Naive B cell (primary cell): ENCODE measurements around the gene SRGAP3. TPM values are rescaled to one million over a fixed set of nuclear protein-coding genes. Genes with fewer than 3 reads are reported as not detected.

Experiments
- ATAC-seq, 2 donors: fragments of 150-1000 bp; cut with Tn5 transposase; 2 replicates each; pipeline ENCODE4 v1.10.0; 2021; ENCODE audit warnings: low read depth in 2 of 2, mild to moderate bottlenecking in 2 of 2, moderate library complexity in 2 of 2
- DNase-seq: peaks from one replicate; pipeline ENCODE4 v3.0.0; 2022
- H3K27ac Mint-ChIP-seq, 6 donors: one replicate each; pipeline ENCODE4 v1.8.0; 2020 to 2022; ENCODE audit warnings: mild to moderate bottlenecking in 6 of 6, mixed read lengths in 6 of 6, moderate library complexity in 5 of 6, inconsistent platforms in 2 of 6
- H3K27me3 Mint-ChIP-seq, 3 donors: one replicate each; pipeline ENCODE4 v1.8.0; 2021 to 2022; ENCODE audit warnings: mixed read lengths in 3 of 3, mild to moderate bottlenecking in 1 of 3
- H3K36me3 Mint-ChIP-seq, 2 donors: one replicate each; pipeline ENCODE4 v1.8.0; 2020 to 2022; ENCODE audit warnings: mixed read lengths in 2 of 2, inconsistent platforms in 1 of 2, mild to moderate bottlenecking in 1 of 2
- H3K4me1 Mint-ChIP-seq, 3 donors: one replicate each; pipeline ENCODE4 v1.8.0; 2020 to 2022; ENCODE audit warnings: mixed read lengths in 3 of 3, inconsistent platforms in 1 of 3, mild to moderate bottlenecking in 1 of 3, moderate library complexity in 1 of 3
- H3K4me3 Mint-ChIP-seq, 8 donors: one replicate each; pipeline ENCODE4 v1.8.0; 2020 to 2022; ENCODE audit warnings: mild to moderate bottlenecking in 8 of 8, mixed read lengths in 8 of 8, moderate library complexity in 8 of 8, inconsistent platforms in 2 of 8
- H3K9me3 Mint-ChIP-seq, 7 donors: one replicate each; pipeline ENCODE4 v1.8.0; 2020 to 2022; ENCODE audit warnings: mixed read lengths in 7 of 7, mild to moderate bottlenecking in 5 of 7, inconsistent platforms in 2 of 7, moderate library complexity in 1 of 7
- polyA plus RNA-seq, 6 donors: library from polyadenylated mRNA; unstranded; fragments of 300-500 nt; fragmentation: Illumina TruSeq; gene quantifications; one replicate each; pipeline ENCODE4 v1.2.3, GENCODE V29; 2021; ENCODE audit warnings: low read depth in 6 of 6

The SRGAP3 gene
- polyA plus RNA-seq, 6 donors from 2014 or later: 0.36 to 2.4 (median 0.87) TPM; not detected in 1

DNA sequence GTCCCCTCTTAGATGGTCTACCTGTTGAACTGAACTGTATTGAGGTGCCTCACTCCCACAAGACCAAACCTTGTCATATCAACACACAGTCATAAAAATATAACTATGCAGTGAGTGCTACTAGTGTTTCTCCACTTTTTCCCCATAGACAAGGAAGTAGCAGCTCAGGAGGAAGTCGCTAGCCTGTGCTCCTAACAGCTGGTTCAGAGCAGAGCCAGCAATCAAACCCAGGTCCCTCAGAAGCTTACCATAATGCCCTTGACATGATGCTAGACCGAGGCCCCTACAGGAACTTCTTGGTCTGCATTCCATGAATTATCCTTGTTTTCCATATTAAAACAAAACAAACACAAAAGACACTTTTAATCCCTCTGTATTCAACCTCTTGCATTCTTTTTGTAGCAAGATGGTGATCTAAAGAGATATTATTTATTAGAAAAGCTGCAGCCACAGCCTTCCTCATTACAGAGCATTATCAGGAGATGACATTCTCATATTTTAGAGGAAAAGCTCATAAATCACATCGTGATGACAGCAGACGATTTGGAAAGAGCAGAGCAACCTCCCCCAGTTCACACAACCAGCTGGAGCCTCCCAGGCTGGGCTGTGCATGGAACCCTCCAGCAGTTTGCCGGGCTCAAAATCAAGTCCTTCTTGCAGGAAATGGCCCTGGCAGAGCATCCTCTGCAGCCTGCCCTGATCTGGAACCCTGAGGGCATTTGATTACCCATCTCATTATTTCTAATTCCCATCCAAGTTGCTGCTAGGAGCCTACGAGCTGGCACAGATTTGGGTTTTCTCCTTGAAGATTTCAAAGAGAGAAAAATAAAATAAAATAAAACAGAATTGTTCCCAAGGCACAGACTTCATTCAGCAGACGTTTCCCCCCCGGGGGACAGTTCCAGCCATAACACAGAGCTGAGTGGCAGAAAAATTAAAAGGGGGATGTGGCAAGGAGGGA lies 118.8 kb downstream of the SRGAP3 start:
- ATAC-seq (no peak), DNase-seq (no peak)
- no peaks in the 10 kb centered on the region for H3K4me1 Mint-ChIP-seq
- H3K27ac Mint-ChIP-seq: no peak overlapping the region
- H3K36me3 Mint-ChIP-seq: no peaks in the 10 kb centered on the region
- no peak overlapping the region for H3K4me3 Mint-ChIP-seq
- H3K9me3 Mint-ChIP-seq: peaks cover 0 to 2% (median 0%) of the 10 kb centered on the region in 7 donors
- H3K27me3 Mint-ChIP-seq: peaks cover 13 to 21% (median 14%) of the 10 kb centered on the region in 3 donors

DNA sequence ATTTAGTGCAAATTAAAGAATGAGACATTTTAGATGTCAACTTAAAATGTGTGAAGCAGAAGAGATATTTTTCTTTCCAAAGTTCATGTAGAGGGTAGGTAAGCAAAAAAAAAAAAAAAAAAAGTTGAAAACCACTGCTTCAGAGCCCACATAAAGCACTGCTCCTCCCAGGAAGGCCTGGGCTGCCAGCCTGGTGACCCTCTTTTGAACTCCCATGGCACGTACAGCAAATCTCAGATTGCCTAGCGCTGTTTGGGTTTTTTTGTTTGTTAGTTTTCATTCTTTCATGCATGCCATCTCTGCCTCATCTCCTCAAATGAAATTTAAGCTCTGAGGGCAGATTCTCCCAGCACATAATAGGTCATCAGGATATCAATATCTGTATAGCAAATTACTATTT lies 120.1 kb downstream of the SRGAP3 start:
- Mint-ChIP-seq H3K27me3 (peaks cover 2 to 14% (median 2%) of the 10 kb centered on the region in 3 donors), H3K4me3 (no peak overlapping the region), H3K9me3 (peaks cover 0 to 2% (median 0%) of the 10 kb centered on the region in 7 donors), H3K27ac (no peak overlapping the region), H3K4me1 (no peaks in the 10 kb centered on the region), H3K36me3 (no peaks in the 10 kb centered on the region)
- ATAC-seq (no peak), DNase-seq (no peak)

DNA sequence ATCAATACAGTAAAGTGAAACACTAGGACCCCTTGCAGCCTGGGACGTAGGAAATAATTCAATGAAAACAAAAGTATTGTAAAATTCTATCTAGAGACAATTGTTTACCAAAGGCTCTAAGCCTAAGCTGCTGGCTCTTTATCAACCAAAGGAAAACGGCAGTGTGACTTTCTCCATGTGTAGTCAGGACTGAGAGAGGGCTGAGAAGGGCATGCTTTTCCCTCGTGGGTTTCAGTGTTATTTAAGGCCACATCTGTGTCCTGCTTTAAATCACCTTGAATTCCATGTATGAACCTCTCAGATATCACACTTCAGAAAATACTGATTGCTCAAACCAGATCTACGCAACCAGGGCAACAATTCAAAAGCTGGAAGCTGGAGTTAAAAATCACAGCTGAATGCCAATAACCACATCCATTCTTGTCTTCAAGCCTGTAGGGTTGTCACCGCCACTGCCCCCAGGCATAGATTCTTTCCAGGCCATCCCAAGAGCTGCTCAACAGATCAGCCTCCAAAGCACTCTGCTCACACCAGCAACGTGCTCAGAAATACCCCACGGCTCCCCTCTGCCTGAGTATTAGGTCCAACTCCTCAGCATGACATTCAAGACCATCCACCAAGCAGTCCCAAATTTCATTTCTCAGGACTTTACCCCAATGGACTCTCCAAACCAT lies 124.0 kb downstream of the SRGAP3 start:
- no peak for ATAC-seq
- peak overlapping the region in 2 of 6 donors; percentile 48 to 55 for H3K27ac Mint-ChIP-seq
- H3K4me3 Mint-ChIP-seq: no peak overlapping the region

DNA sequence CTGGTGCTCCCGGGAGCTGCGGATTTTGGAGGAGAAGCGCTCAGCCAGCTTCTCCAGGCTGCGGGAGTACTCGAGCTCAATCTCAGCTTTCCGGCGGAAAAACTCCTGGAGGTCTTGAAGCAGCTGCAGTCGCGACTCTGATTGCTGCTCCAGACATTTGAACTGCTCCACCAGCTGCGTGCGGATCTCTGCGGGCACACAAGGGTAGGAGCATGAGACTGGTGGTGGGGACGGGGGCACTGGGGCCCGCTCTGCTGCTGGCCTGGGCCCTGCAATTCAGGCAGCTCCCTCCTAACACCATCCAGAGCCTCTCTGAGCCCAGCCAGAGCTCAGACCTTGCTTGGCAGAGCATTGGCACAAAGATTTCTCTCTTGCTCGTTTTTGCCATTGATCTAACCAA lies 124.7 kb downstream of the SRGAP3 start:
- Mint-ChIP-seq H3K9me3 (no peaks in the 10 kb centered on the region), H3K27me3 (no peaks in the 10 kb centered on the region), H3K4me1 (no peaks in the 10 kb centered on the region), H3K27ac (no peak overlapping the region), H3K36me3 (no peaks in the 10 kb centered on the region), H3K4me3 (no peak overlapping the region)
- DNase-seq (no peak), ATAC-seq (no peak)

More for the DNA sequence above, 124.0 kb downstream of the SRGAP3 start:
- DNase-seq: no peak
- H3K27me3 Mint-ChIP-seq: no peaks in the 10 kb centered on the region
- no peaks in the 10 kb centered on the region for H3K36me3 Mint-ChIP-seq
- H3K4me1 Mint-ChIP-seq: no peaks in the 10 kb centered on the region
- H3K9me3 Mint-ChIP-seq: no peaks in the 10 kb centered on the region

DNA sequence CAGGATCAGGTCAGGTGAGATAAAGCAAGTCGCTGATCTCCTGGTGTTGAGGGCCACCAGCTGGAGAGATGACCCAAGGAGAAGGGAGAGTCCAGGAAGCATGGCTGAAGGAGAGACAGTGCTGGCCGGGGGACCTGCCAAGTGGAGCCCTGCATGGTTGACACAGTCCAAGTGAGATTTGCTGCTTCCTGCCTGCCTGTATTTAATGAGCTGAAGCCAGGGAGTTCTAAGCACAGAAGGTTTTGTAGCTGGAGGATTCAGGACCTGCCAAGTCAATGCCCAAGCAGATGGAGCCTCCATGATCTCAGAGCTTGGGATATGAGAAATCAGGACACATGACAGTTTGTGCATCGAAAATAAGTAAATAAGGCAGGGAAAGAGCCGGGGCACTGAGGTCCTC lies 125.6 kb downstream of the SRGAP3 start:
- peak overlapping the region in 1 of 6 donors; percentile 76 for H3K27ac Mint-ChIP-seq
- ATAC-seq (no peak), DNase-seq (no peak)
- no peaks in the 10 kb centered on the region for H3K27me3 Mint-ChIP-seq
- no peaks in the 10 kb centered on the region for H3K9me3 Mint-ChIP-seq
- no peaks in the 10 kb centered on the region for H3K4me1 Mint-ChIP-seq
- peak overlapping the region in 1 of 8 donors; percentile 43 for H3K4me3 Mint-ChIP-seq
- no peaks in the 10 kb centered on the region for H3K36me3 Mint-ChIP-seq

DNA sequence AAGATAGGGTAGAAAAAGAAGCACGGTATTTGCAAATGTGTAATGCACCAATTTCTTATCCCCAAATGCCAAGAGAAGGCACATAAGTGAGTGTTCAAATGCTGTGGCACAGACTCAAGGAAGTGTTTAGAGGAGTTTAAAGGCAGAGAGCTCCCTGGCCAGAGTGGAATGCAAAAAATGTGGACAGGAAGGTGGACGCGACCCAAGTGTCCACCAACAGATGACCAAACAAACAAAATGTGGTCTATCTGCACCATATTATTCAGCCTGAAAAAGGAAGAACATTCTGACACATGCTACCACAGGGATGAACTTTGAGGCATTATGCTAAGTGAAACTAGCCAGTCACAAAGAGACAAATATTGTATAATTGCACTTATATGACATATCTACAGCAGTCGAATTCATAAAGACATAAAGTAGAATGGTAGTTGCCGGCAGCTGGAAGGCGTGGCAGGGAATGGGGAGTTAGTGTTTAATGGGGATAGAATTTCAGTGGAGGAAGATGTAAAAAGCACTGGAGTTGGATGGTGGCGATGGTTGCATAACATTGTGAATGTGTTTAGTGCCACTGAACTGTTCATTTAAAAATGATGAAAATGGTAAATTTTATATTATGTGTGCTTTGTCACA lies 126.6 kb downstream of the SRGAP3 start:
- no peaks in the 10 kb centered on the region for H3K4me1 Mint-ChIP-seq
- H3K27me3 Mint-ChIP-seq: no peaks in the 10 kb centered on the region
- no peak overlapping the region for H3K27ac Mint-ChIP-seq
- H3K4me3 Mint-ChIP-seq: no peak overlapping the region
- no peaks in the 10 kb centered on the region for H3K36me3 Mint-ChIP-seq
- no peak for ATAC-seq
- H3K9me3 Mint-ChIP-seq: no peaks in the 10 kb centered on the region
- no peak for DNase-seq

DNA sequence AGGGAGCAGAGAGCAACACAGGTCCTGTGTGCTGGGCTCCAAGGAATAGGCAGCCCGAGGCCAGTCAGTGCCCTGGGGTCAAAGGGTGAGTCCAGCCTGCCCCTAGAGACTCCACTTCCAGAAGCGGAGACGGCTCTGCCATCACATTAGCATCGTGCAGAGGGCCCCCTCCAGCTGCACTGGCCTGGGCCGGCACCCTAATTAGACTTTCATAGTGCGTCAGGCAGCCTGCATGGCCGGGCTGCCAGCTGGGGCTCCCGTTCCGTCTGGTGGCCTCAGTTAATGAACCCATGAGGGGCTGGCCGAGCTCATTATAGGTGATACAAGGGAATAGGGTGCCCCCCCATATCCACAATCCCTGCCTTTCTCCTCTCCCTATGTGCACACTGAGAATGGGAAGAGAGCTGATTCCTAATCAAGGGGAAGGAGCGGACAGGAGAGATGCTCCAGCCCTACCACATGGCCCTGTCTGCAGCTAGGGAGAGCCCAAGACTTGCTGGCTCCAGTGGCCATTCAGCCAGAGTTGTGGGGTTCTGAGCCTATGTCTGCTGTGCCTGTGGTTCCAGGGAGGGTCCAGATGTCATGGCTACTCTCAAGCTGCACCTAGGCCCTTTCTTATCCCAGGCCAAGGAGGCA lies 128.0 kb downstream of the SRGAP3 start:
- Mint-ChIP-seq H3K36me3 (no peaks in the 10 kb centered on the region), H3K27ac (no peak overlapping the region), H3K4me3 (no peak overlapping the region), H3K27me3 (no peaks in the 10 kb centered on the region), H3K9me3 (no peaks in the 10 kb centered on the region), H3K4me1 (no peaks in the 10 kb centered on the region)
- DNase-seq (no peak), ATAC-seq (no peak)

DNA sequence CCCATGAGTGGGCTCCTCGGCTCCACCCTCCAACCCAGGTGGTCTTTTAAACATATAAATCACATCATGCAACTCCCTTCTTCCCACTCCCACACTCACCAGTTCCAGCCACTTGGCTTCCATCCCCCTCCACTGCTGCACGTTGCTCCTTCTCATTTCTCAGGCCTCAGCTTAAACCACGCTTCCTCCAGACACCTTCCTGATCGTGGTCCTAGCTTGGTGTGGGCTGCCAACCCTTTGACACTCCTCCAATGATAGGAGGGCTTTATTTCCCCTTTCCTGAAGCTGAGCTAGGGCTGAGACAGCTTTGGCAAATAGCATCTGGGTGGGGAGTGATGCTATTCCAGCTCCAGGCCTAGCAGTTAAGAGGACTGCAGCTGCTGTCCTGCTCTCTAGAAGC lies 130.1 kb downstream of the SRGAP3 start:
- H3K9me3 Mint-ChIP-seq: no peaks in the 10 kb centered on the region
- DNase-seq: no peak
- no peaks in the 10 kb centered on the region for H3K36me3 Mint-ChIP-seq
- H3K4me3 Mint-ChIP-seq: no peak overlapping the region
- no peaks in the 10 kb centered on the region for H3K4me1 Mint-ChIP-seq
- no peaks in the 10 kb centered on the region for H3K27me3 Mint-ChIP-seq
- no peak overlapping the region for H3K27ac Mint-ChIP-seq
- no peak for ATAC-seq

DNA sequence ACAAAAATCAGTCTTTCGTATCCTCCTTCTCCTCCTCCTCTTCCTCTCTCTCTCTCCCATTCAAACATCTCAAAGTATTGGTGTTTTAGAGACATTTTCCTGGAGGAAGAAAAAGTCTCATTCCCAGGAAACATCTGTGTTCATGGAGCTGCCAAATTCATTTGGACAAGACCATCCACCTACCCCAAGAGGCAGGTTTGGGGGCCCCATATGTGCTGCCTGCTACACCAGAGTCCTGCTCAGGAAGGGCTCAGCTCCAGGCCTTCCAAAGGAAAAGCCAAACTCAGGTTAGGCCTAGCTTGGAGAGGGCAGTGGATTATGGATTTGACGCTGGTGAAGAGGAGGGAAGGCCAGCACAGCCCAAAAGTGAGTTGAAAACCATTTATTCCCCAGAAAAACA lies 131.2 kb downstream of the SRGAP3 start:
- Mint-ChIP-seq H3K4me3 (no peak overlapping the region), H3K4me1 (no peaks in the 10 kb centered on the region), H3K27ac (peak overlapping the region in 1 of 6 donors; percentile 62), H3K36me3 (no peaks in the 10 kb centered on the region), H3K27me3 (no peaks in the 10 kb centered on the region), H3K9me3 (no peaks in the 10 kb centered on the region)
- no peak for ATAC-seq
- no peak for DNase-seq

DNA sequence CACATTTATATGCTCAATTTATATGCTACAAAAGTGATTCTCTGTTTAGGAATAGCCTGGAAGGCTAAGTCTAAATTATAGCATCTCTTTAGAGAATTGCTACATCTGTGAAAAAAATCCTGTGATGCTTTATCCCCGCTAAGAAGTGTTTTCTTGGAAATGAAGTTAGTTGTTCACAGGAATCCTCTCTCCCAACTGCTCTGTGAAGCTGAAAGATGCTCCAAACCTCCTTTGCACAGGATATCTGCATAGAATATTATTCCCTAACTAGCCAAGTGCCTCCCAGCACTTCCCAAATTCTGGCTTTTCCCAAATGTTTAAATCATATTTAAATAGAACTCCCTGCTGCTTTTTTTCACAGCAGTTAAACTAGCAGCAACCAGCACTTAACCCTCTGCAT lies 132.2 kb downstream of the SRGAP3 start:
- peaks cover 0 to 3% (median 0%) of the 10 kb centered on the region in 7 donors for H3K9me3 Mint-ChIP-seq
- no peak overlapping the region for H3K4me3 Mint-ChIP-seq
- DNase-seq (no peak), ATAC-seq (no peak)
- no peaks in the 10 kb centered on the region for H3K4me1 Mint-ChIP-seq
- H3K36me3 Mint-ChIP-seq: no peaks in the 10 kb centered on the region
- H3K27ac Mint-ChIP-seq: no peak overlapping the region
- no peaks in the 10 kb centered on the region for H3K27me3 Mint-ChIP-seq

DNA sequence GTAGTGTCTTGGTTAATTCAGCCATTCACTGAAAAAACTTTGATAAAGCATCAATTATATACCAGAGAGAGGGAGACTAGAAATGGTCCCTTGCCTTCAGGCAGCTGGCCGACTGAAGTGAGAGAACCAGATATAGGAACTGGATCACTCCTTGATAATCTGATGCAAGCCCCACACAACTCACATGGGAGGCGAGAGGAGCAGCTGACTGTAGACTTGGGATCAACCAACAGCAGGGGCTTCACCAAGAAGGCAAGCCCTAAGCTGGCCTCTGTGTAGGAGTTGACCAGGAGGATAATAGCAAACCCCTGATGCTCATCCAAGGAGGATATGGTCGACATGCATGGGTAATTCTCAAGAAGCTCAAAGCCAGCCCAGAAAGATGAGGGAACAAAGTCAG lies 133.1 kb downstream of the SRGAP3 start:
- H3K9me3 Mint-ChIP-seq: peaks cover 0 to 3% (median 0%) of the 10 kb centered on the region in 7 donors
- no peaks in the 10 kb centered on the region for H3K4me1 Mint-ChIP-seq
- no peak overlapping the region for H3K27ac Mint-ChIP-seq
- H3K36me3 Mint-ChIP-seq: no peaks in the 10 kb centered on the region
- DNase-seq (no peak), ATAC-seq (no peak)
- no peaks in the 10 kb centered on the region for H3K27me3 Mint-ChIP-seq
- no peak overlapping the region for H3K4me3 Mint-ChIP-seq

DNA sequence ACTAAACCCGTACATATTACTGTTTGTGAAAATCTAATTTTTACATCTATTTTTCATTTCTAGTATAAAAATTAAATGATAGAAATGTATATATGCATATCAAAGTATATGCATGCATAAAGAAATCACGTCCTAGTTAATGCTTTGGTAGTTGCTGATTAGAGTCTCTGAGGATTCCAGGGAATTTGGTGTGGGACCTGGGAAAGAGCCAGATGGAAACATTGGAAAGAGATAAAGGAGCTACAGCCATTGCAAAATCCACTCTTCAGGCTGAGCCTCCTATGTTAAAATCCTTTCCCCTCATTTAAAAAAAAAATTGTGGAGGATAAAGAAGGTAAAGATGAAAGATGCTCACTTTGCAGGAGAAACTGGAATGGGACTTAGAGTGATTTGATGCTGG lies 134.1 kb downstream of the SRGAP3 start:
- no peaks in the 10 kb centered on the region for H3K36me3 Mint-ChIP-seq
- H3K27me3 Mint-ChIP-seq: peaks cover 0 to under 1% (median 0%) of the 10 kb centered on the region in 3 donors
- H3K27ac Mint-ChIP-seq: no peak overlapping the region

DNA sequence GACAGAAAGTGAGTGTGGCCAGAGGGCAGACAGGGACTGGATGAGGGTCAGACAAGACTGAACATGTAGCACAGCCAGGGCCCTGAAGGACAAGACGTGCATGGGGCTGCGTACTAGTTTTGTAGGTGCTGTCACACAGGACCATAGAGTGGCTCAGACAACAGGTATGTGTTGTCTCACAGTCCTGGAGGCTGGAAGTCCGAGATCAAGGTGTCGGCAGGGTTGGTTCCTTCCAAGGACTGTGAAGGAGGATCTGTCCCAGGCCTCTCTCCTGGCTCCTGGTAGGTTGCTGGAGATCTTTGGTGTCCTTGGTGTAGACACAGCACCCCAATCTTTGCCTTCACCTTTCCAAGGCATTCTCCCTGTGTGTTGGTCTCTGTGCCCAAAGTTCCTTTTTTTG lies 136.4 kb downstream of the SRGAP3 start:
- Mint-ChIP-seq H3K4me1 (peaks cover 0 to 3% (median 0%) of the 10 kb centered on the region in 3 donors), H3K27me3 (peaks cover 0 to 20% (median 14%) of the 10 kb centered on the region in 3 donors), H3K36me3 (no peaks in the 10 kb centered on the region), H3K27ac (no peak overlapping the region), H3K9me3 (peaks cover 0 to 5% (median 2%) of the 10 kb centered on the region in 7 donors), H3K4me3 (no peak overlapping the region)
- DNase-seq: no peak
- no peak for ATAC-seq

More for the DNA sequence above, 134.1 kb downstream of the SRGAP3 start:
- H3K9me3 Mint-ChIP-seq: peaks cover 0 to 4% (median 0%) of the 10 kb centered on the region in 7 donors
- peak overlapping the region in 1 of 8 donors; percentile 17 for H3K4me3 Mint-ChIP-seq
- DNase-seq (no peak), ATAC-seq (no peak)
- H3K4me1 Mint-ChIP-seq: no peaks in the 10 kb centered on the region
